ENCODE data around the gene FXYD5.

- TF ChIP-seq, protein P1, sequence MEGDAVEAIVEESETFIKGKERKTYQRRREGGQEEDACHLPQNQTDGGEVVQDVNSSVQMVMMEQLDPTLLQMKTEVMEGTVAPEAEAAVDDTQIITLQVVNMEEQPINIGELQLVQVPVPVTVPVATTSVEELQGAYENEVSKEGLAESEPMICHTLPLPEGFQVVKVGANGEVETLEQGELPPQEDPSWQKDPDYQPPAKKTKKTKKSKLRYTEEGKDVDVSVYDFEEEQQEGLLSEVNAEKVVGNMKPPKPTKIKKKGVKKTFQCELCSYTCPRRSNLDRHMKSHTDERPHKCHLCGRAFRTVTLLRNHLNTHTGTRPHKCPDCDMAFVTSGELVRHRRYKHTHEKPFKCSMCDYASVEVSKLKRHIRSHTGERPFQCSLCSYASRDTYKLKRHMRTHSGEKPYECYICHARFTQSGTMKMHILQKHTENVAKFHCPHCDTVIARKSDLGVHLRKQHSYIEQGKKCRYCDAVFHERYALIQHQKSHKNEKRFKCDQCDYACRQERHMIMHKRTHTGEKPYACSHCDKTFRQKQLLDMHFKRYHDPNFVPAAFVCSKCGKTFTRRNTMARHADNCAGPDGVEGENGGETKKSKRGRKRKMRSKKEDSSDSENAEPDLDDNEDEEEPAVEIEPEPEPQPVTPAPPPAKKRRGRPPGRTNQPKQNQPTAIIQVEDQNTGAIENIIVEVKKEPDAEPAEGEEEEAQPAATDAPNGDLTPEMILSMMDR (IDR thresholded peaks at IDR 0.05; ENCODE audit: poor library complexity, severe bottlenecking) = no peak
- TF ChIP-seq RAD21 (conservative IDR thresholded peaks at IDR 0.05) = no peak
- no peak for TF ChIP-seq EZH2 (IDR thresholded peaks at IDR 0.05; ENCODE audit: borderline replicate concordance, insufficient read depth, low read length, poor library complexity, severe bottlenecking)
- TF ChIP-seq EP300 (conservative IDR thresholded peaks at IDR 0.05; ENCODE audit: poor library complexity, severe bottlenecking) = no peak
These were observed 63.1 kb downstream of the FXYD5 start for GRCh38 chr19:35217649-35217990.
